Endothelial cell (in vitro differentiated cells): ENCODE data around the gene ISOC2. TPM values are rescaled to one million over a fixed set of nuclear protein-coding genes. Genes with fewer than 3 reads are reported as not detected.

Source experiments
- DNase-seq: peaks from one replicate; pipeline ENCODE4 v3.0.0; 2021; ENCODE audit warnings: low spot score
- H3K27ac Mint-ChIP-seq: one replicate; pipeline ENCODE4 v1.8.0; 2021; ENCODE audit warnings: mixed read lengths, inconsistent platforms; ENCODE audit not compliant: unreplicated experiment
- H3K27me3 Mint-ChIP-seq: one replicate; pipeline ENCODE4 v1.8.0; 2021; ENCODE audit warnings: mild to moderate bottlenecking, moderate library complexity, mixed read lengths, inconsistent platforms; ENCODE audit not compliant: unreplicated experiment
- H3K36me3 Mint-ChIP-seq: one replicate; pipeline ENCODE4 v1.8.0; 2021; ENCODE audit warnings: mild to moderate bottlenecking, low read depth, mixed read lengths, inconsistent platforms; ENCODE audit not compliant: unreplicated experiment
- H3K4me1 Mint-ChIP-seq: one replicate; pipeline ENCODE4 v1.8.0; 2021; ENCODE audit warnings: mild to moderate bottlenecking, mixed read lengths, inconsistent platforms; ENCODE audit not compliant: unreplicated experiment
- H3K4me3 Mint-ChIP-seq: one replicate; pipeline ENCODE4 v1.8.0; 2021; ENCODE audit warnings: mild to moderate bottlenecking, mixed read lengths, inconsistent platforms; ENCODE audit not compliant: unreplicated experiment
- H3K9me3 Mint-ChIP-seq: one replicate; pipeline ENCODE4 v1.8.0; 2021; ENCODE audit warnings: mixed read lengths, inconsistent platforms; ENCODE audit not compliant: unreplicated experiment
- CTCF ChIP-seq: fragments of 200-600 bp; sonication (generic); IDR thresholded peaks from one replicate; pipeline ENCODE4 v1.5.0; 2021; ENCODE audit warnings: antibody characterized with exemption; ENCODE audit not compliant: unreplicated experiment
- total RNA-seq: library from RNA; stranded (reverse); fragmentation: NEBNext Ultra II Directional; extraction: Animal tissue kit (Norgen Biotek cat#: 25700); gene quantifications from one replicate; pipeline ENCODE4 v1.2.1, GENCODE V29; 2021; ENCODE audit not compliant: unreplicated experiment

The ISOC2 gene
- total RNA-seq, 1 donor from 2014 or later: 20.2 TPM

- Mint-ChIP-seq H3K9me3 (no peaks in the 10 kb centered on the region), H3K27me3 (peaks cover 31% of the 10 kb centered on the region), H3K27ac (no peak within 1 kb of the TSS), H3K36me3 (peaks cover 12% of the 10 kb centered on the region), H3K4me1 (peaks cover 11% of the 10 kb centered on the region), H3K4me3 (peak within 1 kb of the TSS; percentile 89)
- peak; percentile 97 for DNase-seq
- no peak for TF ChIP-seq CTCF
Measured at GRCh38 chr19:55476100-55476775, 14.8 kb upstream of the ISOC2 start, which contains the start of gene ZNF628. ZNF628 (plus strand) TSS chr19:55476617; CDS start chr19:55479911, 3,294 bp downstream.

GRCh38 chr19:55474269-55475265, 13.1 kb upstream of the ISOC2 start:
- H3K4me3 Mint-ChIP-seq: no peak overlapping the region
- H3K9me3 Mint-ChIP-seq: no peaks in the 10 kb centered on the region
- DNase-seq: no peak
- H3K27ac Mint-ChIP-seq: no peak overlapping the region
- peaks cover 12% of the 10 kb centered on the region for H3K36me3 Mint-ChIP-seq
- peaks cover 11% of the 10 kb centered on the region for H3K4me1 Mint-ChIP-seq
- no peak for TF ChIP-seq CTCF
- peaks cover 22% of the 10 kb centered on the region for H3K27me3 Mint-ChIP-seq

GRCh38 chr19:55473225-55474012, 12.0 kb upstream of the ISOC2 start:
- Mint-ChIP-seq H3K27me3 (peaks cover 22% of the 10 kb centered on the region), H3K4me1 (peaks cover 8% of the 10 kb centered on the region), H3K36me3 (peaks cover 7% of the 10 kb centered on the region), H3K4me3 (no peak overlapping the region), H3K9me3 (no peaks in the 10 kb centered on the region), H3K27ac (no peak overlapping the region)
- TF ChIP-seq CTCF: no peak
- DNase-seq: no peak

- H3K4me3 Mint-ChIP-seq: no peak overlapping the region
- TF ChIP-seq CTCF: no peak
- no peak for DNase-seq
- H3K27ac Mint-ChIP-seq: no peak overlapping the region
- peaks cover 15% of the 10 kb centered on the region for H3K27me3 Mint-ChIP-seq
- no peaks in the 10 kb centered on the region for H3K36me3 Mint-ChIP-seq
- no peaks in the 10 kb centered on the region for H3K4me1 Mint-ChIP-seq
- H3K9me3 Mint-ChIP-seq: no peaks in the 10 kb centered on the region
Measured at GRCh38 chr19:55472463-55472862, 11.0 kb upstream of the ISOC2 start.
